ENCODE measurements around the gene COQ6. TPM values are rescaled to one million over a fixed set of nuclear protein-coding genes. Genes with fewer than 3 reads are reported as not detected.
A peak's percentile ranks its signal among the peaks of the same experiment; 100 is the strongest.
"Not testable (repeated sequence)": the region's sequence is repeated elsewhere in the genome, so short reads cannot be mapped to it uniquely, and the experiment has no call there.

Gene COQ6
- total RNA-seq, 4 donors from 2014 or later: 42.0 to 72.6 (median 55.0) TPM

GRCh38 chr14:73997108-73997943, 47.2 kb downstream of the COQ6 start:
- peaks cover 0 to 22% (median 0%) of the 10 kb centered on the region in 4 donors for H3K4me1 ChIP-seq
- H3K4me3 ChIP-seq: peak overlapping the region in 1 of 4 donors; percentile 16
- H3K27me3 ChIP-seq: no peaks in the 10 kb centered on the region
- no peaks in the 10 kb centered on the region for H3K36me3 ChIP-seq
- DNase-seq: peak in 1 of 3 donors; percentile 61
- peak overlapping the region in 3 of 4 donors; percentile 56 to 87 (median 81) for H3K27ac ChIP-seq
- TF ChIP-seq POLR2A (IDR thresholded peaks at IDR 0.05): peak in 1 of 2 donors; percentile 49
- TF ChIP-seq, protein P1, sequence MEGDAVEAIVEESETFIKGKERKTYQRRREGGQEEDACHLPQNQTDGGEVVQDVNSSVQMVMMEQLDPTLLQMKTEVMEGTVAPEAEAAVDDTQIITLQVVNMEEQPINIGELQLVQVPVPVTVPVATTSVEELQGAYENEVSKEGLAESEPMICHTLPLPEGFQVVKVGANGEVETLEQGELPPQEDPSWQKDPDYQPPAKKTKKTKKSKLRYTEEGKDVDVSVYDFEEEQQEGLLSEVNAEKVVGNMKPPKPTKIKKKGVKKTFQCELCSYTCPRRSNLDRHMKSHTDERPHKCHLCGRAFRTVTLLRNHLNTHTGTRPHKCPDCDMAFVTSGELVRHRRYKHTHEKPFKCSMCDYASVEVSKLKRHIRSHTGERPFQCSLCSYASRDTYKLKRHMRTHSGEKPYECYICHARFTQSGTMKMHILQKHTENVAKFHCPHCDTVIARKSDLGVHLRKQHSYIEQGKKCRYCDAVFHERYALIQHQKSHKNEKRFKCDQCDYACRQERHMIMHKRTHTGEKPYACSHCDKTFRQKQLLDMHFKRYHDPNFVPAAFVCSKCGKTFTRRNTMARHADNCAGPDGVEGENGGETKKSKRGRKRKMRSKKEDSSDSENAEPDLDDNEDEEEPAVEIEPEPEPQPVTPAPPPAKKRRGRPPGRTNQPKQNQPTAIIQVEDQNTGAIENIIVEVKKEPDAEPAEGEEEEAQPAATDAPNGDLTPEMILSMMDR (IDR thresholded peaks at IDR 0.05): no peak
- H3K9me3 ChIP-seq: no peaks in the 10 kb centered on the region

GRCh38 chr14:73997944-73998447, 47.9 kb downstream of the COQ6 start:
- Histone ChIP-seq H3K36me3 (no peaks in the 10 kb centered on the region), H3K27ac (peak overlapping the region in 3 of 4 donors; percentile 56 to 87 (median 81)), H3K4me3 (no peak overlapping the region), H3K9me3 (no peaks in the 10 kb centered on the region), H3K4me1 (peaks cover 0 to 22% (median 0%) of the 10 kb centered on the region in 4 donors), H3K27me3 (no peaks in the 10 kb centered on the region)
- TF ChIP-seq, protein P1 (IDR thresholded peaks at IDR 0.05): no peak
- peak in 1 of 2 donors; percentile 36 for TF ChIP-seq POLR2A (IDR thresholded peaks at IDR 0.05)
- peak in 2 of 3 donors; percentile 60 to 61 for DNase-seq

DNA sequence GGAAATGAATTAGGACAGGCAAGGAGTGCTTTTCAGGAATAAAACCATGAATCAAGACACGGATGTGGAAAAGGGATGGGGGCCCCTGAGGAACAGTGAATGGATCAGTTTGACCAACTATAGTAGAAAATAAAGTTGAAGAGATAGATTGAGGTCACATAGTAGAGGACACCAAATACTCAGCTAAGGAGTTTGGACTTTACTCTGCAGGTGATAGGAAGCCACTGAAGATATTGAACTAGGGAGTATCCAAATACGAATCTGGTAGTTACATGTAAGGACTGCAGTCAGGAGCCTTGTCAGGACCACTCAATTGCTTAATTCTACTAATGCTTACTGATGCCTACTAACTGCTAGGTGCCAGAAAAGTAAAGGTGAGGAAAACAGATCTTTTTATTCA, 48.6 kb downstream of the COQ6 start:
- Histone ChIP-seq H3K27me3 (no peaks in the 10 kb centered on the region), H3K4me3 (no peak overlapping the region), H3K4me1 (peaks cover 0 to 22% (median 0%) of the 10 kb centered on the region in 4 donors), H3K9me3 (no peaks in the 10 kb centered on the region), H3K36me3 (no peaks in the 10 kb centered on the region), H3K27ac (peak overlapping the region in 3 of 4 donors; percentile 56 to 87 (median 81))
- no peak for DNase-seq
- TF ChIP-seq, protein P1 (IDR thresholded peaks at IDR 0.05): no peak
- no peak for TF ChIP-seq POLR2A (IDR thresholded peaks at IDR 0.05)

DNA sequence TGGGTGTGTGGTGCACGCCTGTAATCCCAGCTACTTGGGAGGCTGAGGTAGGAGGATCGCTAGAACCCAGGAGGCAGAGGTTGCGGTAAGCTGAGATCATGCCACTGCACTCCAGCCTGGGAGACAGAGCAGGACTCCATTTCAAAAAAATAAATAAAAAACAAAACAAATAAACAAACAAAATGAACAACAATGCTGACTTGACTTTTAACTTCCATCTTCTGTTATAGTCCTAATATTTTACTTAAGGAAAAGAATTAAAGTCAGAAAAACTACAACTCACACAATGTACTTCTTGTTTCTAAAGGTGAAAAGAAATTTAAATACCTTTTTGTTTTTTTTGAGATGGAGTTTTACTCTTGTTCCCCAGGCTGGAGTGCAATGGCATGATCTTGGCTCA, 55.6 kb downstream of the COQ6 start:
- not testable (repeated sequence) for DNase-seq, H3K4me1 ChIP-seq, H3K9me3 ChIP-seq, H3K27me3 ChIP-seq, H3K4me3 ChIP-seq, H3K27ac ChIP-seq
- H3K36me3 ChIP-seq: peaks cover 0 to 11% (median 0%) of the 10 kb centered on the region in 3 donors

- H3K27ac ChIP-seq: no peak overlapping the region
- H3K4me3 ChIP-seq: no peak overlapping the region
- H3K9me3 ChIP-seq: no peaks in the 10 kb centered on the region
- no peaks in the 10 kb centered on the region for H3K4me1 ChIP-seq
- H3K27me3 ChIP-seq: no peaks in the 10 kb centered on the region
- no peak for DNase-seq
- H3K36me3 ChIP-seq: peaks cover 0 to 21% (median 0%) of the 10 kb centered on the region in 3 donors
- TF ChIP-seq, protein P1 (IDR thresholded peaks at IDR 0.05): no peak
- no peak for TF ChIP-seq POLR2A (IDR thresholded peaks at IDR 0.05)
Measured at GRCh38 chr14:74008843-74009499, 58.9 kb downstream of the COQ6 start.

Small RNA genes within 50 kb of the gene (small RNA-seq; reads per million reads assigned to genes)
- 0 reads per million in 2 donors for gene AC005480.2
- 0 reads per million in 2 donors for gene RF00019

Other genes with a start within 250 kb of the COQ6 start
- gene PNMA1, start 235.9 kb upstream of the COQ6 start, total RNA-seq: 10 to 100 TPM in 1 of 4 donors, 1 to 10 TPM in 3; 4.4 to 11.6 (median 7.0) TPM
- gene PTGR2, start 98.5 kb upstream of the COQ6 start, total RNA-seq: 10 to 100 TPM; 11.1 to 19.0 (median 12.9) TPM
- gene ZNF410, start 63.4 kb upstream of the COQ6 start, total RNA-seq: 10 to 100 TPM; 44.6 to 71.2 (median 61.0) TPM
- 10 to 100 TPM in 1 of 4 donors, 1 to 10 TPM in 3; 1.7 to 12.9 (median 8.3) TPM for gene FAM161B, start 208 bp upstream of the COQ6 start, total RNA-seq
- gene ENTPD5, start 69.0 kb downstream of the COQ6 start, total RNA-seq: 100 to 1,000 TPM in 3 of 4 donors, 10 to 100 TPM in 1; 28.9 to 300 (median 148) TPM
- 1 to 10 TPM in 3 of 4 donors, under 1 TPM in 1; 0.53 to 5.3 (median 3.0) TPM for gene BBOF1, start 69.0 kb downstream of the COQ6 start, total RNA-seq
- 10 to 100 TPM in 3 of 4 donors, 1 to 10 TPM in 1; 9.1 to 67.8 (median 50.4) TPM for gene ALDH6A1, start 134.2 kb downstream of the COQ6 start, total RNA-seq
- gene LIN52, start 134.7 kb downstream of the COQ6 start, total RNA-seq: 10 to 100 TPM in 3 of 4 donors, 1 to 10 TPM in 1; 9.2 to 24.2 (median 14.8) TPM

Data from Peyer's patch (tissue), 4 donors.